GM19023 (cell line): ENCODE measurements around the gene PSMB8.
"Not testable (repeated sequence)": the region's sequence is repeated elsewhere in the genome, so short reads cannot be mapped to it uniquely, and the experiment has no call there.

ENCODE experiments used
- ATAC-seq: cut with Tn5 transposase; IDR thresholded peaks from one replicate; pipeline ENCODE4 v1.9.1; 2021; ENCODE audit warnings: mild to moderate bottlenecking, moderate library complexity; ENCODE audit not compliant: unreplicated experiment

Gene PSMB8

DNA sequence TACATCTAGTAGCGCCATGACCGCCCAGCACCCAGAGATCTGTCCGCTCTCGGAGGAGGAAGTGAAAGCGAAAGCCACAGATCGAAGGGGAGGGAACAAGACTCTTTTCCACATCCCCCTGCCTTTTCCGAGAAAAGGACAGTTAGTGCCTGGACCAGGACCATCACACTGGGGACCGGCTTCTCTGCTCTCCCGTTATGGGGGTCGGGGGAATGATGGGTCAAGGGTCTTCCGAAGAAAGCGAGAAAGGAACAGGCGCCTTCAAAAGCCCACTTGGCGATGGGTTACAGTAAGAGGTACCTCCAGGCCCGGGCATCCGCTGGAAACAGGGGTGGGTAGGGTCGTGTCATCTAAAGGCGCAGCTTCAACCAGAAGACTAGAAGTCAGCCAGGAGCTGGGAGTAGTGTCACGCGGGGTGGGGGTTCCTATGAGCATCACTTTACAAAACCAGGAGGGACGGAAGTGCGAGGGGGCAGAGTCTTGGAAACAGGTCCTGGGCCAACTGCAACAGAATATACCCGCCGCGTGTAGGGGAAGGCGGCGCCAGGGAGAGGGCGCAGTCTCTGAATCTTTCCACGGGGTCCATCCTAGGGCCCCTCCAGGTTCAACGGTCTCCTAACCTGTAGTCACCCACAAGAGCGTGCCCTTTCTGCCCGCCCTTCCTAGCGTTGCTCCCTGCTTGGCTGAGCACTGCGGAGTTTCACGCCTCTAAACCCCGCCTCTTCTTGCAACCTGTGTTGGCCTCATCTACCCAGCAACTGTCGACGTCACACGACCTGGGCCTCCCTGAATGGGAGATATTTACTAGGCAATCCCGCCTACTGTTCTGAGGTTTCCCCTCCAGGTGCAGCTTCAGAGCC, at the start of gene PSMB8:
TSS of gene PSMB8 (minus strand) at position 69 of the 860 bp plus-strand sequence. CDS start at position 18, 51 bp downstream.
- ATAC-seq = peak; percentile 70

DNA sequence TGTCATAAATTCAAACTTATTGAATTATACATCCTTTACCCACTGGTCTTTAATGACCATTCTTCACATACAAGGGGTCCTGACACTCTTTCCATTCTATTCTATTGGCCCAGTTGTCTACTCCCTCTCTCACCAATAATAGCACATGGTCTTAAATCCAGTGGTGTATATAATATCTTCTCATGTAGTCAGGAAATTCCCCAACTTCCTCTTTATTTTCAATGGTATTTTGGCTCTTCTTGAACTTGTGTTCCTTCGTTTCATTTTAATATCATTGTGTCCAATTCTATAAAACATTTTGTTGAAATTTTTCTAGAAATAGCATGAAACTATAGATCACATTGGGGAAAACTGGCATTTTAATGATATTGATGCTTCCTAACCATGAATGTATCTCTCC, 47.0 kb upstream of the PSMB8 start:
- no peak for ATAC-seq

GRCh38 chr6:32889533-32889932, 45.7 kb upstream of the PSMB8 start:
- ATAC-seq = no peak

DNA sequence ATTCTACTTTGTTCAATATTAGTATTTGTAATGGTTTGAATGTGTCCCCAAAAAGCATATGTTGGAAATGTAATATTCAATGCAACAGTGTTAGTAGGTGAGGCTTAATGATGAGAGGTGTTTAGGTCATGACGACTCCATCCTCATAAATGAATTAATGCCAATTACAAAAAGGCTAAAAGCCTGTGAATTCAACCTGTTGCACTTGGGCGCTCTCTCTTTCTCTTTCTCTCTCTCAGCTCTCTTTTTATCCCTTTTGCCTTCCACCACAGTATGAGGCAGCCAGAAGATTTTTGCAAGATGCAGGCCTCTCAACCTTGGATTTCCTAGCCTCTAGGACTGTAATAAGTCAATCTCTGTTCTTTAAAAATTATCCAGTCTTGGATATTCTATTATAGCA, 44.7 kb upstream of the PSMB8 start:
- no peak for ATAC-seq

DNA sequence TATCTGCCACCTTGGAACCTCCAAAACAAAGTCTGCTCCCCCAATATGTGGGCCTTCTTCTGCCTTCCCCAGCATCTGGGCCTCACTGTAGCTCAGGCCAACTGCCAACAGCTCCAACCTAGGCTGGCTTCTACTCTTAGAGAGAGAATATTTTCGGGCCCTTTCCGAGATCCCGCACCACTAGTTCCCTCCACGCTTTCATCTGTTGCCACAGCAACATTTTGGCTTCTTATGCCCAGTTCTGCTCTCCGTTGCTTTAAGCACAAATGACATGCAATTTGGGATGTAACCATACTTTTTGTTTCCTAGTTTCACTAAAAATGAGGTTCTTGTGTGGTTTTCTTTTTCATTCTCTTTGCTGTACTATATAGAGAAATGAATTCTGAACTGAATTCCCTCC, 43.8 kb upstream of the PSMB8 start:
- ATAC-seq = no peak

DNA sequence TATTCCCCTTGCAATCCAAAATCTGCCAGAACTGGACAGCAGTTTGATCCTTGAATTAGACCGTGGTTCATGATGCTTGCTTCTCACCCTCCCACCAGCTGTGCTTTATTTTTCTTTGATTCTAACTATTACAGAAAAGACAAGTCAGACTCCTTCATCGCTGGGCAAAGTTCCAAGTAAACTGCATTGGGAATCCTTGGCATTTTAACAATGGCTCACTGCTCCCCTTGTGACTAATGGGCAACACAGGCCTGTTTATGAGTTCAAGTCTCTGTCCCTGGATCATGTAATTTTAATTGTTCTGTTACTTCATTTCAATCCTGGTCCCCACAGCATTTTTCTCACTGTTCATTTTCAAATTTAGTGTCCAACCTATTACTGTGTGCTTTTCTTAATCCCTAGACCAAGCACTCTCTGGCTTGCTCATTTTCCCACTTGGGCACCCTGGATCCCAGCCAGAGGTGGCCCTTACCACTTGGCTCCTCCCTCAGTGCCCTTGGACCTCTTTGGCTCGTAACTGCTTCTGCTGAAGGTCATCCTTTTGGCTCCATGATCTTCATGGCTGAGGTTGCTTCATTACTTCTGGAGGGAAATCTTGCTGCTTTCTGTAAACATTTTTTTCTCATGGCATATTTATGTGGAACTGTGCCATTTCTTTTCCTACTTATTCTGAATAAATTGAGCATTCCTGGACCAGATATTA, 43.0 kb upstream of the PSMB8 start:
- no peak for ATAC-seq

DNA sequence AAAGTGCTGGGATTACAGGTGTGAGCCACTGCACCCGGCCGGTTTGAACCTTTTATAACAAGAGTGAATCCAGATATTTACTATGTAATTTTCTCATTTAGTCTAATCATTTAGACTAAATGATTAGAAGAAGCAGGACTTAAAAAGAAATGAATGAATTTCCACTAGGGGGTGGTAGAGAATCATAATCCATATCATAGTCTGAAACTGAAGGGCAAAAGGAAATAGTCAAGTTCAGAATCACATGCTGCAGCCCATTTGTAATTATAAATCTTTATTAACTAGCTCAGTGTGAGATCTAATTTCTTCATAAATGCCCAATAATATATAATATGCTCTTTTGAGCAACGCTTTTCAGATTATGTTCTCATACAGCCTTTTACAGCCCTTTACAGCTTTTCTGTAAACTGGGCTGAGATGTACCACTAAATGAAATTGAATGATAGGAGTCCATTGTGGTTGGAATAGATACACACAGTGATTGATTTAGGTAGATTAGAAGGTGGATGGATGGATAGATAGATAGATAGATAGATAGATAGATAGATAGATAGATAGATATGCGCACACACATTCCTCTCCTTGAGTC, 41.9 kb upstream of the PSMB8 start:
- ATAC-seq = no peak

GRCh38 chr6:32883789-32884188, 39.9 kb upstream of the PSMB8 start:
- no peak for ATAC-seq

GRCh38 chr6:32882879-32883250, 39.0 kb upstream of the PSMB8 start:
- ATAC-seq = no peak

DNA sequence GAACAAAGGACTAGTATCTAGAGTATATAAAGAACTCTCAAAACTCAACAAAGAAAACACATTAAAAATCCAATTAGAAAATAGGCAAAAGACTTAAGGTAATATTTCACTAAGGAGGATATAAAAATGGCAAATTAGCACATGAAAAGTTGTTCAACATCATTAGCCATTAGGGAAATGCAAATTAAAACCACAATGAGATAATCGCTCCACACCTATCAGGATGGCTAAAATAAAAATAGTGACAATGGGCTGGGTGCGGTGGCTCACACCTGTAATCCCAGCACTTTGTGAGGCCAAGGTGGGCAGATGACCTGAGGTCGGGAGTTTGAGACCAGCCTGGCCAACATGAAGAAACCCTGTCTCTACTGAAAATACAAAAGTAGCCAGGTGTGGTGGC, 37.1 kb upstream of the PSMB8 start:
- ATAC-seq = not testable (repeated sequence)

DNA sequence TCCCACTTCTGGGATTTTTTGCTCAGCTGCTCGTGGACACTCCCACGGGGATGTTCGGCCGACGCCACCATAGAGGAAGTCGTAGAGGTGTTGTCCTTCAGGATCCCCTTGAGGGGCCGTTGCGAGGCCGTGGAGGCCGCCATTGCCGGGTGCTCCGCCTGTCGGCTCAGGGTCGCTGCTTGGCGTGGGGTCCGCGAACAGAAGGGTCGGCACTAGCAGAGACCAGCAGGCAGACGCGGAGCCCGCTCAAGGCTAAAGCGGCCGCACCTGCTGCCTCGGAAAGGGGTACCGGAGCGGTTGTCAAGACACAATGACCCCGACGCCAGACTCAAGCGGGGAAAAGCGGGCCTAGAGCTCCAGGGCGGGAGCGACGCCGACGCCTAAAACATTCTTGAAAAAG, 35.8 kb upstream of the PSMB8 start:
- no peak for ATAC-seq

DNA sequence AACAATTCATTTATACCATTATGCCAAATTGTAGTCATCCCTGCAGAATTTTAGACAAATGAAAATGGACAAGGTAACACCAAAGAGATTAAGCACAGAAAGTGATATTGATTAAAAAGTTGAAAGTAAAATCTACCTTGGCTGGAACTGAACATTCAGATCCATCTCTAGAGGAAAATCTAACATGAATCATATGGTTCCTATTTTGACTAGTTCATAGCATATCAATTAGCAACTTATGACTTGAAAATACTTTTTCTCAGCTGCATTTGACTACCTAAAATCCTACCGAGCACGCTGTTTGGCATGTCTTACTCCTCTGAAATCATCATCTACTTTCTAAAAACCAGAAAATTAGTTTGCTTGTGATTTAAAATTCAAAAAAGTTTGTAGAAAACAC, 32.8 kb upstream of the PSMB8 start:
- ATAC-seq = no peak

DNA sequence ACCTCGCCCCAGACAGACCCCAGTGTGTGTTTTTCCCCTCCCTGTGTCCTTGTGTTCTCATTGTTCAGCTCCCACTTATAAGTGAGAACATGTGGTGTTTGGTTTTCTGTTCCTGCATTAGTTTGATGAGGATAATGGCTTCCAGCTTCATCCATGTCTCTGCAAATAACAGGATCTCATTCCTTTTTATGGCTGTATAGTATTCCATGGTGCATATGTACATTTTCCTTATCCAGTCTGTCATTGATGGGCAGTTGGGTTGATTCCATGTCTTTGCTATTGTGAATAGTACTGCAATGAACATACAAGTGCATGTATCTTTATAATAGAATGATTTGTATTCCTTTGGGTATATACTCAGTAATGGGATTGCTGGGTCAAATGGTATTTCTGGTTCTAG, 30.1 kb upstream of the PSMB8 start:
- ATAC-seq = not testable (repeated sequence)

GRCh38 chr6:32868257-32868788, 24.5 kb upstream of the PSMB8 start:
- no peak for ATAC-seq

- ATAC-seq = no peak
Measured at GRCh38 chr6:32867554-32868256, 23.9 kb upstream of the PSMB8 start.

DNA sequence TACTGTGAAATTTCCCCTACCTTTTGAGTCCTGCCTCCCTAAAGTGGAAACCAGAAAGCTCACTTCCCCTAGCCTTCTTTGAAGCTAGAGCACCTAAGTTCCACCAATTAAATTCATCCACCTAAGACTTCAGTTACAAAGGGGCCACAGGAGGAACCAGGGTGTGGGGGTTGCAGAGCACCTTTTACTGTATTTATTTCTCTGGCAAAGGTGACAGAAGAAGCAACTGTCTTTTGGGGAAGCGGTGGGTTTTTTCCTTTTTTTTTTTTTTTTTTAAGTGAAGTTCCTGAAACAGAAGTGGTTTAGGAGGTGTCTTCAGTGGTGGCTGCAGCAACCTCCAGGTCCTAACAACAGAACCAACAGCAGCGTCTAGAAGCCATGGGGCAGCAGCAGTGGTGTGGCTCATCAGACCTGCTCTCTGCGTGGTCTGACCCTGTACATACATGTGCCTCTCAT, 23.2 kb upstream of the PSMB8 start:
- no peak for ATAC-seq

- ATAC-seq = no peak
Measured at GRCh38 chr6:32865724-32866443, 22.0 kb upstream of the PSMB8 start.

DNA sequence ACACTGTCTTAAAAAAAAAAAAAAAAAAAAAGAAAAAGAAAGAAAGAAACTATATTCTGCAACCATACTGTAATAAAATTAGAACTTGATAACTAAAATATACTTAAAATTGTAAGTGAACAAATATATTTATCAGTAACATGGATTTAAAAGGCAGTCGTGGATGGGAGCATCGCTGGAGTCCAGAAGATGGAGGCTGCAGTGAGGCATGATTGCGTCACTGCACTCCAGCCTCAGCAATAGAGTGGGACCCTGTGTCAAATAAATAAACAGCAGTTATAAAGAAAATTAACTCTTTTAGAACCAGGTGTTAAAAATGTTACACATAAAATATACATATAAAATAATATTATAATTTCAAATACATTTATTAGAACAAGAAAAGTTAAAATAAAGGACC, 18.9 kb upstream of the PSMB8 start:
- no peak for ATAC-seq

DNA sequence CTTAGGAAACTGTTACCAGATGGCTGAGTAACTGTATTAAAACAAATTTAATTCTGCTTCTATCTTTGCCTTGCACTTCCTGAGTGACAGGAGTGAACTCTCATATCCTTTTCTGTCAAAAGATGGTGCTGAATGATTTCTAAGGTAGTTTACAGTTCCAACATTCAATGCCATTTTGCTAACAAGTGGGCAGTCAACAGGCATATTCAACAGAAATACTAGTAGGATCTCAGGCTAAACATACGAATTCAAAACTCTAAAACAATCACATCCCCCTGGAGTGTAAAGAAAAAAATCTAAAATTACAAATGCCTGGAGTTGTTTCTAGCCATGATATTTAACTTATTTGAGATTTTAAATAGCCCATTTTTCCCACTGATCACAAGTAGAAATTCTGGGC, 16.8 kb upstream of the PSMB8 start:
- ATAC-seq = no peak

DNA sequence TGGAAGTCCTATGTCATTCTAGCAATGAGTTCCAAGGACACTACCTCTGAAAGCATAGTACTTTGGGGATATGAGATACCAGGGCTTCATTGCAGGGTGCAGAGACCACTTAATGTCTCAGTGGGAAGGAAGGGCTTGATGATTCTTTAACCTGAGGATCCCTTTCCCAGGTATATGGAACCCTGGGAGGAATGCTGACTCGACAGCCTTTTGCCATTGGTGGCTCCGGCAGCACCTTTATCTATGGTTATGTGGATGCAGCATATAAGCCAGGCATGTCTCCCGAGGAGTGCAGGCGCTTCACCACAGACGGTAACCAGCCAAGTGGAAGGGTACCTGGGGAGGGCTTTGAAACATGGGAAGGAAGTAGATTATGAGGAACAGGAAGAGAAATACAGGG, 14.3 kb upstream of the PSMB8 start:
- no peak for ATAC-seq
